ENCODE measurements around the gene HAGH.
A peak's percentile ranks its signal among the peaks of the same experiment; 100 is the strongest.

The HAGH gene

DNA sequence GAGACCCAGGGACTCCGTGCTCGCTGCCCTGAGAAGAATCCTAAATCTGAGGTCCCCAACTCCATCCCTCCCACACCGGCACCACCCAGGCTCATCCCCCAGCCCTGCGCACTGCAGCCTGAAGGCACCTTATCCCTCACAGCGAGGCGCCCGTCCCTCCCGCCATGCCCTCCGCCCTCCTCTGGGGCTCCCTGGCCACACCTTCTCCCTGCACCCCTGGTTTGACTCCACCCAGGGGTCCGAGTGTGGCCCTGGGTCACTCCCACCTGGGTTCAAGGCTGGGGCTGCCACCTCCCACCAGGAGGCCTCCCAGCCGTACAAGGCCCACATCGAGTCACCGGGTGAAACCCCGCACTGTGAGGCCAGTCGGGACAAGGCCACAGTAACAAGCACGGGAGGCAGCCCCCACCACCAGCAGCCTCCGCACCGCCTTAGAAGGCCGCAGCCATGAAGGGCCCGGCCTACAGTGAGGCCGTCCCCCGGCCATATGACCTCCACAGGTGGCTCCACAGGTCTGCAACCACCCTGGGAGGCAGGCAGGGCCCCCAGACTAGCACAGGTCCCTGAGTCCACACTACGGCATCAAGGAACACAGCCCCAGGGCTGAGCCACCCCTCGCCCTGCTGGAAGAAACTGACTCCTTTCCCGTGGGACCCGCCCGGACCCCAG is 8.3 kb downstream of the HAGH start:
- no peak overlapping the region for H3K4me3 ChIP-seq (ENCODE audit: low read depth, low read length)
- DNase-seq (ENCODE audit: low read depth), result no peak
- TF ChIP-seq, protein P1, sequence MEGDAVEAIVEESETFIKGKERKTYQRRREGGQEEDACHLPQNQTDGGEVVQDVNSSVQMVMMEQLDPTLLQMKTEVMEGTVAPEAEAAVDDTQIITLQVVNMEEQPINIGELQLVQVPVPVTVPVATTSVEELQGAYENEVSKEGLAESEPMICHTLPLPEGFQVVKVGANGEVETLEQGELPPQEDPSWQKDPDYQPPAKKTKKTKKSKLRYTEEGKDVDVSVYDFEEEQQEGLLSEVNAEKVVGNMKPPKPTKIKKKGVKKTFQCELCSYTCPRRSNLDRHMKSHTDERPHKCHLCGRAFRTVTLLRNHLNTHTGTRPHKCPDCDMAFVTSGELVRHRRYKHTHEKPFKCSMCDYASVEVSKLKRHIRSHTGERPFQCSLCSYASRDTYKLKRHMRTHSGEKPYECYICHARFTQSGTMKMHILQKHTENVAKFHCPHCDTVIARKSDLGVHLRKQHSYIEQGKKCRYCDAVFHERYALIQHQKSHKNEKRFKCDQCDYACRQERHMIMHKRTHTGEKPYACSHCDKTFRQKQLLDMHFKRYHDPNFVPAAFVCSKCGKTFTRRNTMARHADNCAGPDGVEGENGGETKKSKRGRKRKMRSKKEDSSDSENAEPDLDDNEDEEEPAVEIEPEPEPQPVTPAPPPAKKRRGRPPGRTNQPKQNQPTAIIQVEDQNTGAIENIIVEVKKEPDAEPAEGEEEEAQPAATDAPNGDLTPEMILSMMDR (IDR thresholded peaks at IDR 0.05; ENCODE audit: low read depth, low read length, missing control alignments), result no peak

DNA sequence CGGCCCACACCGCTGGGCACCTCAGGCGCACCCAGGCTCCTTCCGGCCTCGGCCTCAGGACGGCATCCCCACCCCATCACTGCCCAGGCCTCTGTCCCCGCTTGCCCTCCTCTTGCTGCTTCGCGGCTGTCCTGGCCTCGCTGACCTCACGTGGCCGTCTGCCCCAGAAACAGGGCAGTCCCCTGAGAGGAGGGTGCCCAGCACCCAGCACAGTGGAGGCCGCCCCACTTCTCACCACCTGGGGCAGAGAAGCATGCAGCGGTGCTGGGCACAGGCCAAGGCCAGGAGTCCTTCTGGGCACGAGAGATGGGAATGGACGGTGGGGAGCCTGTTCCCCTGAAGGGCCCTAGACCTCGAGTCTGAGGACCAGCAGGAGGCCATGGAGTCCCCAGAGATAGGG is 8.9 kb downstream of the HAGH start:
- no peak for DNase-seq (ENCODE audit: low read depth)
- TF ChIP-seq, protein P1 (IDR thresholded peaks at IDR 0.05; ENCODE audit: low read depth, low read length, missing control alignments), result no peak
- no peak overlapping the region for H3K4me3 ChIP-seq (ENCODE audit: low read depth, low read length)

DNA sequence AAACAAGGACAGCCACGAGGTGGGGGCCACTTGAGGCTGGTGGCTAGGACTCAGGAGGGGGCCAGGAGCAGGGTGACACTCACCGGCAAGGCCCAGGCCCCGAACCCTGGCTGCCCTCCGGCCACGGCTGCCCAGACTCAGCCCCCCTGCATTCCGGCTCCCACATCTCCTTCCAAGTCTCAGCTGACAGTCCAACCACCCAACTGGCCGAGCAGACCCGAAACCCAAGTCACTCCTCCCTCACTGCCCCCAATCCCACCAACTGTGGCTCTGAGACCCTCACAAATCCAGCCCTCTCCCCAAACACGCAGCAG is 9.4 kb downstream of the HAGH start:
- TF ChIP-seq, protein P1 (IDR thresholded peaks at IDR 0.05; ENCODE audit: low read depth, low read length, missing control alignments), result no peak
- no peak overlapping the region for H3K4me3 ChIP-seq (ENCODE audit: low read depth, low read length)
- DNase-seq (ENCODE audit: low read depth), result no peak

DNA sequence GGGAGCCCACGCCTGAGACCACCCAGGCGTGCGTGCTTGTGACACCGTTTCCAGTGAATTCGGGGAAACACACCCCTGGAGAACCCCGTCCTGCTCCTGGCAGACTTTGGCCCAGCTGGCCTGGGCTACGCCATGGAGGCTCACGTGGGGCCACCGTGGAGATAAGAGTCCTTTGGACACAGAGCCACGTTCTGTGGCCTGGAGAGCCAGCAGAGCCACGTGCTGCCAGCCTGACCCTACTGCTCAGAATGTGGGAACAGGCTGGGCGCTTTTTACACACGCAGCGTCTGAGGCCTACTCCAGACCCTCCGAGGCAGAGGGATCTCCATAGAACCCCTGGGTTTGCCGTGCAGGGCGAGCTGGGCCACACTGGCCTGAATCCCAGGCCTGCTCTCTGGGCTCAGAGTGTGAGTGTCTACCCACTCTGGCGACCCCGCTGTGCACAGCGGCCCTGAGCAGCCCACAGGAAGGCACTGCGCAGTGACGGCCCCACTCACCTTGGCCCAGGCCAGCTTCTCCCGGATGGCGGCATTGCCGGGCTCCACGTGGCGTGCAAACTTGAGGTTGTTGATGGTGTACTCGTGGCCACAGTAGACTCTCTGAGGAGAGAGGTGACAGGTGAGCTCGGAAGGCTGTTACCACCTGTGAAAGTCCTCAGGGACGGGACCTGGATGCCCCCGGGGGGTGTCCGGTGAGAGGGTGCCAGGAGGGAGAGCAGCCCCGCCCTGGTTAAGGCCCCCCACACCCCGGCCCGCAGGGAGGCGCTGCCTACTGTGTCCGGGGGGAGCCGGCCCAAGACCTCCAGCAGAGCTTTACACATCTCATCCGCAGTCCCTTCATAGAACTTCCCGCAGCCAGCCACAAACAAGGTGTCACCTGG is 10.0 kb downstream of the HAGH start:
- TF ChIP-seq, protein P1 (IDR thresholded peaks at IDR 0.05; ENCODE audit: low read depth, low read length, missing control alignments), result no peak
- no peak overlapping the region for H3K4me3 ChIP-seq (ENCODE audit: low read depth, low read length)
- no peak for DNase-seq (ENCODE audit: low read depth)

DNA sequence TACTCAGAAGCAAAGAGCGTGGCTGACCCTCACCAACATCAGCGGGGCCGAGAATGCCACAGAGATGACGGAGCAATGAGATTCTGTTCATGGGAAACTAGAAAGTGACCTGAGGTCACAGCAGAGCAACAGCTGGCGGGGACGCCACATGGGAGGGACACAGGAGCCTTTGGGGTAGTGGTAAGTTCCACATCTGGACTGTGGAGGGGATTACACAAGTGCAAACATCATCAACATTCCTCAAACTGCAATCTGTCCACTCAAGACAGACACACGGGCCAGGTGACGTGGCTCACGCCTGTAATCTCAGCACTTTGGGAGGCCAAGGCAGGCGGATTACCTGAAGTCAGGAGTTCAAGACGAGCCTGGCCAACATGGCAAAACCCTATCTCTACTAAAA is 11.2 kb downstream of the HAGH start:
- TF ChIP-seq, protein P1 (IDR thresholded peaks at IDR 0.05; ENCODE audit: low read depth, low read length, missing control alignments), result no peak
- no peak for DNase-seq (ENCODE audit: low read depth)
- no peak overlapping the region for H3K4me3 ChIP-seq (ENCODE audit: low read depth, low read length)

DNA sequence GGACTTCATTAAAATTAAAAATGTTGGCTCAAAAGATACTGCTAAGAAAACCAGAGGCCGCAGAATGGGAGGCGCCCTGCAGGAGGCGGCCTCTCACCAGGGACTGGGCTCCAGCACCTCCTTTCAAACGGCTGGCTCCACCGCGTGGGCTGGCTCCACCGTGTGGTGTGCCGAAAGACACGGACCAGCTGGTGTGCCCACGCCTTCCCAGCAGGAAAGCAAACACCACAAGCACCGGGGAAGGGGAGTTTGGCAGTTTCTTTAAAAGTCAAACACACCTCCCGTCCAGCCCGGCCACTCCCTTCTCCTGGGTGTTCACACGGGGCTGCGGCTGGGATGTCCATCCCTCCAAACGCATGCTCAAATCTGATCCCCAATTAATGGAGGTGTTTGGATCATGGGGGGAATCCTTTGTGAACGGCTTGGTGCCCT is 13.9 kb downstream of the HAGH start:
- DNase-seq (ENCODE audit: low read depth), result no peak
- H3K4me3 ChIP-seq (ENCODE audit: low read depth, low read length), result no peak overlapping the region
- TF ChIP-seq, protein P1 (IDR thresholded peaks at IDR 0.05; ENCODE audit: low read depth, low read length, missing control alignments), result peak; percentile 12
